Esophagus muscularis mucosa (tissue), 4 donors: ENCODE results near the gene NTN5.

Source experiments
- CTCF ChIP-seq, 3 experiments: fragments of 200-600 bp in 2 of 3; fragments of 450-650 bp in 1 of 3; sonication (generic) in 2 of 3; IDR thresholded peaks; one replicate each; pipeline ENCODE4 v1.5.1; 2017 to 2019; ENCODE audit warnings: antibody characterized with exemption in 3 of 3, mild to moderate bottlenecking in 2 of 3, moderate library complexity in 1 of 3
- EP300 ChIP-seq: sonication (generic); formaldehyde crosslinking; IDR thresholded peaks from one replicate; pipeline ENCODE4 v1.6.1; 2017; ENCODE audit warnings: antibody characterized with exemption
- POLR2A ChIP-seq: fragments of 450-650 bp; IDR thresholded peaks from one replicate; pipeline ENCODE4 v1.6.1; 2017; ENCODE audit warnings: antibody characterized with exemption, moderate library complexity, mild to moderate bottlenecking, low read depth
- POLR2AphosphoS5 ChIP-seq, 2 donors: sonication (generic); formaldehyde crosslinking; IDR thresholded peaks; one replicate each; pipeline ENCODE4 v1.6.1; 2017; ENCODE audit warnings: antibody characterized with exemption in 2 of 2

- TF ChIP-seq POLR2A = no peak
- TF ChIP-seq POLR2AphosphoS5 (IDR thresholded peaks at IDR 0.05) = no peak
- TF ChIP-seq CTCF (IDR thresholded peaks at IDR 0.05) = no peak
- no peak for TF ChIP-seq EP300
Observed at GRCh38 chr19:48663667-48664066, 9.2 kb downstream of the NTN5 start.
